GM18867 (cell line): Measurements from ENCODE around the gene PSME2.
"Not testable (repeated sequence)": the region's sequence is repeated elsewhere in the genome, so short reads cannot be mapped to it uniquely, and the experiment has no call there.

Experiments used
- ATAC-seq: cut with Tn5 transposase; IDR thresholded peaks from one replicate; pipeline ENCODE4 v1.9.1; 2021; ENCODE audit warnings: mild to moderate bottlenecking, moderate library complexity; ENCODE audit not compliant: unreplicated experiment

PSME2 gene

GRCh38 chr14:24116128-24116814 lies 30.1 kb downstream of the PSME2 start:
- ATAC-seq = no peak

- ATAC-seq = no peak
Measured at GRCh38 chr14:24115422-24116127, 30.8 kb downstream of the PSME2 start.

DNA sequence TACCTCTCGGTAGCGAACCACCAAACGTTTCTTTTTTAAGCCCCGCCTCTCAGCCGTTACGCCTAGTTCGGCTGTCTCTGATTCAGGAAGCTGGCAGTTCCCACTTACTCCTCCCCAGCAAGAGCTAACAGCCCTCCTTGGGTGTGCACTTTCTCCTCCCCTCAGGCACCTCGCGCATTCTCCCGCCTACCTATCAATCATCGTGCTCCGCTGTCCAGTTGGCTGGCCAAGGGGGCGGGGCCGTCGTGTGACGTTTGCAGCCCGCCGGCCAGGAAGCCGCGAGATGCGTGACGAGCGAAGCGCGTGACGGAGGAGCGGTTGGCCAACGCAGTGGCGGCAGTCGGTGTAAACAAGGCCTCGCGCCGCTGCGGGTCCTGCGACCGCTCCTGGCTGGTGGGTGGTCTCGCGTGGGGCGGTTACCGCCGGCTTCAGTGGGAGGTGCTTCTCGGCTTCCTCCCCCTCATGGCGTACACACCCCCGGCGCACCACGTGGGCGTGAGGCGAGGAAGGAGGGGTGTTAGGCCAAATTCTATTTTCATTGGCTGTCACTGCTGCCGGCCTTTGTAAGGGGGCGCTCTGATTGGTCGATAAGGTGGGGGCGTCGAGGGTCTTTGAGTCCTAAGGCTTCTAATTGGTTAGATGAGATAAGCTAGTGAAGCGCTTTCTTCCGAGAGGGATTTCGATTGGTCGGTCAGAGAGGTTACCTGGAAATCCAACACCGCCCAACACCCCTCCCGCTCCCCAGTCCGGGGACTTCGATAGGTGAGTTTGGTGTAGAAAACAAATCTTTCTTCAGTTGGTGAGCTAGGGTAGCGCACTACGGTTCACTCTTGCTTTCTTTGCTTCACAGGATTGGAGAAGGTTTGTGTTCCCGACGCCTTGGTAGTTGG lies 31.6 kb downstream of the PSME2 start, which contains the start of the genes DCAF11 and NRL:
Gene DCAF11, plus strand, starts transcription at position 246 of the 890 bp plus-strand sequence. CDS start 818 bp downstream, outside the sequence.
Gene NRL, minus strand, starts transcription at position 418 of the 890 bp plus-strand sequence. CDS start 32,101 bp downstream, outside the sequence.
- peak; percentile 83 for ATAC-seq

DNA sequence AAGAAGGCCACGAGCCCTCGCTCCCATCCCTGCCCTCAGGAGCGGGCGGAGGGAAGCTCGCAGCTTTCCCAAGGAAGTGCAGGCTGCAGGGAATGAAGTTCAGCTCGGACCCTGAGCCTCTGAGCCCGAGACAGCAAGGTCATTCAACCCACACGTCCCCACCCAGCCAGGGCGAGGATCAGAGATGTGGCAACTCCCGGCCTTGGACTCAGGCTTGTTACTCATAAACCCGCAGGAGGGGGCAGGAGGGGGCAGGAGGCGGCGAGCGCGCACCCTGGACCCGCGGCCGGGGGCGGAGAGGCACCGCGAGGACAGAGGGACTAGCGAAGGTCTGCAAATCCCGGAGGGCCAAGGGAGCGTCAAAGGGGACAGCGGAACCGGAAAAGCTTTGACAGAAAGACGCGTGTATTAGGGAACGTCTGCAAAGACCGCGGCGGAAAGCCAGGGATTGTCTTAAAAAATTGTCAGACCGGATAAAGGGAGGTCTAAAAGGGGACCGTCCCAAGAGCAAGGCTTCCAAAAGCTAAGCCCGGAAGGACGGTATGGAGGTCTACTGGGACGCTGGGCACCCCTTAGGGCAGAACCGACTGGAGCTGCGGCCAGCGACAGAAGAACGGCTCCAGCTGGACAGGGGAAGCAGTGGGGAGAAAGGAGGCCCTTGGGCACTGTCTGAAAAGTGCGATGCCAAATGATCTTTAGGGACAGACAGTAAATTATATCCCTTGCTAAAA lies 32.4 kb downstream of the PSME2 start:
- ATAC-seq = peak; percentile 28

GRCh38 chr14:24113379-24113800 lies 33.0 kb downstream of the PSME2 start:
- ATAC-seq = no peak

DNA sequence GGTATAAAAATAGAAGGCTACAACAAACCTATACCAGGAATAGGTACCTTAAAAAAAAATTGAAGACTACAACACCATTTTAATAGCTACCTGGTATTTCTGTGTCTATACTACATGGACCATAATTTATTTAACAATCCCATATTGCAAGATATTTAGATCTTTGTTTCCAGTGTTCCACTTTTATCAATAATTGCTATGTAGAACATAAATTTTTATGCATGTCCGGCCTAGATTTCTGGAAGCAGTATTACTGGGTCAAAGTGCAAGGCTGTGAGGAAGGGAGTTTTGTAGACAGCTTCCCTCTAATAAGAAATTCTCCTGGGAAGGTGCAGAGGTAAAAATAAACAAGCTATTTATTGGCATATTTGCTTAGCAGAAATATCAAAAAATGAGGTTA lies 35.9 kb downstream of the PSME2 start:
- ATAC-seq = no peak

- no peak for ATAC-seq
Measured at GRCh38 chr14:24110060-24110459, 36.4 kb downstream of the PSME2 start.

DNA sequence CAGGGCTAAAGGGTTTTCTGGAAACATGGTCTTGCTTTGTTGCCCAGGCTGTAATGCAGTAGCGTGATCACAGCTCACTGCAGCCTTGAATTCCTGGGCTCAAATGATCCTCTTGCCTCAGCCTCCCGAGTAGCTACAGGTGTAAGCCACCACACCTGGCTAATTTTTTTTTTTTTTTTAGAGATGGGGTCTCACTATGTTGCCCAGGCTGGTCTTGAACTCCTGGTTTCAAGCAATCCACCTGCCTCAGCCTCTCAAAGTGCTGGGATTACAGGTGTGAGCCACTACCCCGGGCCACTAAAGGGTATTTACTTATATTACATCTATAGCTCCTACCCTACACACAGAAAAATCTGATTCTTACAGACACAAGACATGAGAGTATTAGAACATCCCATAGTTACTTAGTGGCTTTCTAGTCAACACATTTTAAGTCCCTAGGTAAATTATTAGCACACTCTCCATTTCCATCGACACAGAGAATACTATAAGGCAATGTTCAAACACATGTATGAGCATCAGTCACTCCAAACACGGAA lies 38.0 kb downstream of the PSME2 start:
- peak; percentile 35 for ATAC-seq

DNA sequence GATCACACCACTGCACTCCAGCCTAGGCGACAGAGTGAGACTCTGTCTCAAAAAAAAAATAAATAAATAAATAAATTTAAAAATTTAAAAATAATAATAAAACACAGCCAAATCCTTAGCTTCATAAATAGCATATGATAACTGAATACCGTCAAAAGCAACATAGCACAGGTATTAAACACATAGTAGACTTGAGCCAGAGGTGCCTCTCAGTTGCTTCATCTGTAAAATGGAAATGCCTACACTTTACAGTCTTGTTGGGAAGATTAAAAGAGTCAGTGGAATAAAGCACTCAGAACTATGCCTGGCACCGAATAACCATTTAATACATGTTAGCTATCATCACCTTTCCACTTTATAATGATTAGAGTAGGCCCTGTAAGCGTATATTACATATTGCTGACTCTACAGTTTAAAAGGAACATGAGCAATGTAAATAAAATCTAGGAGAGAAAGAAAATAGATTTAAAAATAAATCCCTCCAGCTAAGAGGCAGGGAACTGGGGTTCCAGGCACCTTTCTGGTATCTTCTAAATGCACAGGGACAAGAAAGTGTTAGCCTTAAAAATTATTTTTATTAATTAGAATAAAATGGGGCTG lies 39.6 kb downstream of the PSME2 start:
- ATAC-seq = no peak

DNA sequence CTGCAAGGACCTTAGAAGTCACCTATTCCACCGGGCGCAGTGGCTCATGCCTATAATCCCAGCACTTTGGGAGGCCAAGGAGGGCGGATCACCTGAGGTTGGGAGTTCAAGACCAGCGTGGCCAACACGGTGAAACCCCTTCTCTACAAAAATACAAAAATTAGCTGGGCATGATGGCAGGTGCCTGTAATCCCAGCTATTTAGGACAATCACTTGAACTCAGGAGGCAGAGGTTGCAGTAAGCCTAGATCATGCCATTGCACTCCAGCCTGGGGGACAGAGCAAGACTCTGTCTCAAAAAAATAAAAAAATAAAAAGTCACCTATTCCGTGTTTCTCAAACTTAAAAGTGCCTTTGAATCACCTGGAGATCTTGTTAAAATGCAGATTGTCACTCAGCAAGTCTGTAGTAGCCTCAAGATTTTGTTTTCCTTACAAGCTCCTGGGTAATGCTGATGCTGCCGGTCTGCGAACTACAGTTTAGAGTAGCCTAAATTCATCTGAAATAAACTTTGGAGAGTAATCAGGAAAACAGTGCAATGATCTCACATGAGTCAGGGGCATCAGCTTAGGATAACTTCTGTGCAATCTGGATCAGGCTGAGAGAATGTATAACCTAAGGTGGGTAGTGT lies 40.7 kb downstream of the PSME2 start:
- not testable (repeated sequence) for ATAC-seq

- no peak for ATAC-seq
Measured at GRCh38 chr14:24103451-24103850, 43.0 kb downstream of the PSME2 start.

GRCh38 chr14:24102357-24103048 lies 43.9 kb downstream of the PSME2 start:
- no peak for ATAC-seq

GRCh38 chr14:24100982-24101494 lies 45.4 kb downstream of the PSME2 start:
- ATAC-seq = no peak

- no peak for ATAC-seq
Measured at GRCh38 chr14:24100197-24100981, 46.0 kb downstream of the PSME2 start.

GRCh38 chr14:24098927-24099813 lies 47.2 kb downstream of the PSME2 start:
- no peak for ATAC-seq

DNA sequence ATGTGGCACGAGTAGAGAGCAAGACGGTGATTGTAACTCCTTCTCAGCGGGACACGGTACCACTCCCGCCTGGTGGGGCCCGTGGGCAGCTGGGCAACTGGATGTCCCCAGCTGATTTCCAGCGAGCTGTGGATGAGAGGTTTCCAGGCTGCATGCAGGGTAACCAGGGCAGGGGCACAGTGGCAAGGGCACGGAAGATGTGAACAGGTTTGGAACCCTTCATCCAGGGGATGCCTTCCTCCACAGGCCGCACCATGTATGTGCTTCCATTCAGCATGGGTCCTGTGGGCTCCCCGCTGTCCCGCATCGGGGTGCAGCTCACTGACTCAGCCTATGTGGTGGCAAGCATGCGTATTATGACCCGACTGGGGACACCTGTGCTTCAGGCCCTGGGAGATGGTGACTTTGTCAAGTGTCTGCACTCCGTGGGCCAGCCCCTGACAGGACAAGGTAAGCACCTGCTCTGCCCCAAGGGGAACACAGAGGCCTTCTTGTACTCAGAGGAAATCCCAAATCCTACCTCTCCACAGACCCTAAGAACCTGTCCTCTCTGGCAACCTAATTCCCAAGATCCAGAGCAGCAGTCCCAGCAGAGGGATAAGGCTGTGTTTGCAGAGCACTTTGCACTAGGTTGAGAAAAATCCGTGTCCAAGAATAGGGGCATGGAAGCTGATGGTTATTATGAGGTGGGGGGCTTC lies 48.0 kb downstream of the PSME2 start:
- ATAC-seq = no peak
